CMK (cell line): Measurements from ENCODE around the gene TAX1BP3.
A peak's percentile ranks its signal among the peaks of the same experiment; 100 is the strongest.
"Not testable (repeated sequence)": the region's sequence is repeated elsewhere in the genome, so short reads cannot be mapped to it uniquely, and the experiment has no call there.

Experiments
- DNase-seq: peaks from one replicate; pipeline ENCODE4 v3.0.0-alpha.2; 2010; ENCODE audit warnings: low read depth

Gene TAX1BP3

GRCh38 chr17:3668279-3669084 is at the start of gene TAX1BP3, which contains the start of gene EMC6:
TAX1BP3 (minus strand) TSS chr17:3668578; CDS start chr17:3668526, 52 bp downstream.
EMC6 (plus strand) TSS chr17:3668812; CDS start chr17:3669147, 335 bp downstream.
- peak; percentile 79 for DNase-seq

GRCh38 chr17:3715296-3715695 is 46.9 kb upstream of the TAX1BP3 start:
- no peak for DNase-seq

- no peak for DNase-seq
Observed at GRCh38 chr17:3712811-3713463, 44.6 kb upstream of the TAX1BP3 start.

GRCh38 chr17:3710951-3711383 is 42.6 kb upstream of the TAX1BP3 start:
- no peak for DNase-seq

GRCh38 chr17:3708366-3708765 is 40.0 kb upstream of the TAX1BP3 start:
- no peak for DNase-seq

GRCh38 chr17:3705718-3705984 is 37.3 kb upstream of the TAX1BP3 start:
- DNase-seq = not testable (repeated sequence)

- DNase-seq = no peak
Observed at GRCh38 chr17:3704931-3705717, 36.7 kb upstream of the TAX1BP3 start.

GRCh38 chr17:3702041-3702539 is 33.7 kb upstream of the TAX1BP3 start:
- not testable (repeated sequence) for DNase-seq

GRCh38 chr17:3699951-3700350 is 31.6 kb upstream of the TAX1BP3 start:
- no peak for DNase-seq

GRCh38 chr17:3698139-3698538 is 29.8 kb upstream of the TAX1BP3 start:
- no peak for DNase-seq

- no peak for DNase-seq
Observed at GRCh38 chr17:3697103-3697476, 28.7 kb upstream of the TAX1BP3 start.

GRCh38 chr17:3695723-3696411 is 27.5 kb upstream of the TAX1BP3 start, which contains the start of gene P2RX5:
P2RX5 (minus strand) TSS chr17:3696155; CDS start chr17:3696005, 150 bp downstream.
- no peak for DNase-seq

- no peak for DNase-seq
Observed at GRCh38 chr17:3695129-3695722, 26.8 kb upstream of the TAX1BP3 start.

- peak; percentile 34 for DNase-seq
Observed at GRCh38 chr17:3693829-3694231, 25.5 kb upstream of the TAX1BP3 start.

GRCh38 chr17:3693141-3693540 is 24.8 kb upstream of the TAX1BP3 start:
- DNase-seq = no peak

GRCh38 chr17:3692346-3692745 is 24.0 kb upstream of the TAX1BP3 start:
- DNase-seq = no peak

GRCh38 chr17:3691617-3692067 is 23.3 kb upstream of the TAX1BP3 start:
- no peak for DNase-seq

GRCh38 chr17:3690094-3690715 is 21.8 kb upstream of the TAX1BP3 start:
- no peak for DNase-seq

GRCh38 chr17:3689262-3690093 is 21.1 kb upstream of the TAX1BP3 start:
- DNase-seq = no peak

- no peak for DNase-seq
Observed at GRCh38 chr17:3688852-3689261, 20.5 kb upstream of the TAX1BP3 start.
